Spleen (tissue), 11 donors: ENCODE measurements around the gene PIP5KL1. TPM values are rescaled to one million over a fixed set of nuclear protein-coding genes. Genes with fewer than 3 reads are reported as not detected.

ENCODE experiments used
- DNase-seq: peaks from one replicate; pipeline ENCODE4 v3.0.0-alpha.2; 2020
- H3K27ac ChIP-seq, 8 donors: fragments of 200-600 bp; sonication (generic) in 7 of 8; 1 replicate in 4 of 8; 2 replicates in 4 of 8; pipeline versions ENCODE4 v1.5.0 to v1.8.0; 2016 to 2021; ENCODE audit warnings: inconsistent platforms in 4 of 8, mild to moderate bottlenecking in 4 of 8, moderate library complexity in 1 of 8
- H3K27me3 ChIP-seq, 7 donors: fragments of 200-600 bp; sonication (generic) in 6 of 7; replicated peaks in 1 of 7; 1 replicate in 4 of 7; 2 replicates in 3 of 7; pipeline versions ENCODE4 v1.5.0 to v1.8.0; 2016 to 2021; ENCODE audit warnings: inconsistent platforms in 3 of 7, mild to moderate bottlenecking in 1 of 7
- H3K36me3 ChIP-seq, 6 donors: fragments of 200-600 bp; sonication (generic) in 5 of 6; 1 replicate in 4 of 6; 2 replicates in 2 of 6; pipeline versions ENCODE4 v1.5.0 to v1.8.0; 2016 to 2021; ENCODE audit warnings: inconsistent platforms in 2 of 6
- H3K4me1 ChIP-seq, 6 donors: fragments of 200-600 bp; sonication (generic) in 5 of 6; 1 replicate in 3 of 6; 2 replicates in 3 of 6; pipeline versions ENCODE4 v1.5.0 to v1.8.0; 2016 to 2021; ENCODE audit warnings: inconsistent platforms in 3 of 6
- H3K4me3 ChIP-seq, 8 donors: fragments of 200-600 bp; sonication (generic) in 7 of 8; 1 replicate in 4 of 8; 2 replicates in 4 of 8; pipeline versions ENCODE4 v1.5.0 to v1.8.0; 2016 to 2021; ENCODE audit warnings: inconsistent platforms in 4 of 8, mild to moderate bottlenecking in 4 of 8, moderate library complexity in 2 of 8
- H3K9me3 ChIP-seq, 8 donors: fragments of 200-600 bp; sonication (generic) in 7 of 8; 1 replicate in 4 of 8; 2 replicates in 4 of 8; pipeline versions ENCODE4 v1.5.0 to v1.8.0; 2016 to 2021; ENCODE audit warnings: inconsistent platforms in 4 of 8
- CTCF ChIP-seq, 11 experiments: fragments of 200-600 bp in 7 of 11; fragments of 450-650 bp in 4 of 11; sonication (generic) in 4 of 11; IDR thresholded peaks in 8 of 11; conservative IDR thresholded peaks in 3 of 11; 1 replicate in 7 of 11; 2 replicates in 4 of 11; pipeline versions ENCODE4 v1.4.0 to v1.8.0; 2016 to 2021; ENCODE audit warnings: antibody characterized with exemption in 11 of 11, inconsistent platforms in 4 of 11, mild to moderate bottlenecking in 1 of 11
- POLR2A ChIP-seq, 3 donors: fragments of 450-650 bp; IDR thresholded peaks; one replicate each; pipeline ENCODE4 v1.5.1; 2017; ENCODE audit warnings: antibody characterized with exemption in 3 of 3, mild to moderate bottlenecking in 1 of 3
- POLR2AphosphoS5 ChIP-seq, 3 donors: sonication (generic); formaldehyde crosslinking; IDR thresholded peaks; one replicate each; pipeline ENCODE4 v1.5.1; 2017; ENCODE audit warnings: antibody characterized with exemption in 3 of 3
- WGBS, 5 donors: extraction: QIAGEN DNeasy Blood & Tissue Kit in 3 of 5; methylation state at CpG; one replicate each; pipeline versions ENCODE4 v1.1.5 to v1.1.7; 2013 to 2018; 5-methylcytosine and 5-hydroxymethylcytosine counted together
- intact Hi-C: fragments of 100-400 bp; cut with DNase I; formaldehyde crosslinking; loops from one replicate; pipeline ENCODE4 v1.15.0; 2023; ENCODE audit warnings: low total_unique reads
- polyA plus RNA-seq, 3 donors: library from polyadenylated mRNA; stranded (reverse); fragments of 200-250 nt; gene quantifications; one replicate each; pipeline ENCODE4 v1.2.1, GENCODE V29; 2013
- total RNA-seq, 7 donors: library from RNA; depleted of rRNA in 3 of 7; stranded (reverse); fragments of >200 nt in 3 of 7; fragmentation: NEBNext Ultra II Directional in 4 of 7; extraction: Animal tissue kit (Norgen Biotek cat#: 25700) in 4 of 7; gene quantifications; one replicate each; pipeline versions ENCODE4 v1.1.0 to v1.2.1, GENCODE V29; 2016 to 2021
- donor health status: healthy with polysubstance abuse.
- donor health status: DM: no; HTN: no; CAD: no; lungs with moderate emphysema.
- donor health status: DM: no; HTN: no; CAD: no.
- donor health status: Bipolar disorder and iron deficiency.
- donor health status: healthy.
- donor health status: DM: no; HTN: no; CAD: no.
- donor health status: DM: yes; HTN: yes; CAD: no.

PIP5KL1 gene
- total and polyA plus RNA-seq, 10 donors = 0.13 to 3.6 (median 0.68) TPM; not detected in 2

GRCh38 chr9:127979015-127979332 lies 48.4 kb upstream of the PIP5KL1 start:
- intact Hi-C loops = no loop called here
- H3K27me3 ChIP-seq = peaks cover 0 to 12% (median 0%) of the 10 kb centered on the region in 7 donors
- H3K4me3 ChIP-seq = peak overlapping the region; percentile 65 to 94 (median 80)
- WGBS, 5 donors = 56 to 70% (median 61%) methylated on average over 5 of the region's 5 CpGs
- peaks cover 36 to 91% (median 85%) of the 10 kb centered on the region in 6 donors for H3K4me1 ChIP-seq
- H3K27ac ChIP-seq = peak overlapping the region; percentile 8 to 94 (median 86)
- TF ChIP-seq POLR2A (IDR thresholded peaks at IDR 0.05) (no peak), POLR2AphosphoS5 (IDR thresholded peaks at IDR 0.05) (no peak), CTCF (IDR thresholded peaks at IDR 0.05 in 8 of 11, conservative IDR thresholded peaks at IDR 0.05 in 3 of 11) (no peak)
- H3K36me3 ChIP-seq = peaks cover 0 to 10% (median 0%) of the 10 kb centered on the region in 6 donors
- H3K9me3 ChIP-seq = no peaks in the 10 kb centered on the region
- DNase-seq = no peak

DNA sequence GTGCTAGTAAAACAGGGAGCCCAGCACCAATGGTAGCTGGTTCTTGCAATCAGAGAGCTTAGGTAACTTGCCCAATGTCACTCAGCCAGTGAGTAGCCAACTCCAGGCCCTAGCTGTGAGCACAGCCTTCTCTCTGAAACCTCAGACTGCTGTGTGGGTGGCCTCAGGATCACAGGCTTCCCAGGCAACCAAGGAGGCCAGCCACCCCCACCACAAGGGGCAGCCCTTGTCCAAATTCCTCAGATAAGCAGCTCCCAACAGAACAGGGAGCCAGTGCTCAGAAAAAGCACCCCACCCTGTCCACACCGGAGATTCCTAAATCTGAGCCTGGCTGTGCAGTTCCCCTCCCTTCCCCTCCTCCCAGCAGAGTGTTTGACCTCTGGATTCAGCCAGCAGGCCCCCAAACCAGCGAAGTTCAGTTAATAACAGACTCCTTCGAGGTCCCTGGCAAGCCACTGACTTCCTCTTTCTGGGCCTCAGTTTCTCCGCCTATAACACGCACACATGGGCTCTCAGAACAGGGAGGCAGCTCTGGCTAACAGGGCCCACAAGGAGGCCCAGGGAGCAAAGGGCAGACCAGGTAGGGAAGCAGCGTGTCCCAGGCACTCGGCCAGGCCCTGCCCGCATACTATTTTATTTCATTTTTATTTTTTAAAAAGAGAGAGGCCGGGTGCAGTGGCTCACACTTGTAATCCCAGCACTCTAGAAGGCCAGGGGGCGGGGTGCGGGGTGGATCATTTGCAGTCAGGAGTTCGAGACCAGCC lies 47.5 kb upstream of the PIP5KL1 start:
- 59 to 74% (median 65%) methylated on average over 12 of the region's 12 CpGs for WGBS, 5 donors
- Histone ChIP-seq H3K27me3 (peaks cover 0 to 12% (median 0%) of the 10 kb centered on the region in 7 donors), H3K36me3 (peaks cover 0 to 10% (median 0%) of the 10 kb centered on the region in 6 donors), H3K4me1 (peaks cover 43 to 92% (median 91%) of the 10 kb centered on the region in 6 donors), H3K9me3 (no peaks in the 10 kb centered on the region), H3K27ac (peak overlapping the region; percentile 8 to 94 (median 86)), H3K4me3 (peak overlapping the region; percentile 65 to 94 (median 80))
- intact Hi-C loops = no loop called here
- DNase-seq = no peak
- no peak for TF ChIP-seq POLR2AphosphoS5 (IDR thresholded peaks at IDR 0.05)

DNA sequence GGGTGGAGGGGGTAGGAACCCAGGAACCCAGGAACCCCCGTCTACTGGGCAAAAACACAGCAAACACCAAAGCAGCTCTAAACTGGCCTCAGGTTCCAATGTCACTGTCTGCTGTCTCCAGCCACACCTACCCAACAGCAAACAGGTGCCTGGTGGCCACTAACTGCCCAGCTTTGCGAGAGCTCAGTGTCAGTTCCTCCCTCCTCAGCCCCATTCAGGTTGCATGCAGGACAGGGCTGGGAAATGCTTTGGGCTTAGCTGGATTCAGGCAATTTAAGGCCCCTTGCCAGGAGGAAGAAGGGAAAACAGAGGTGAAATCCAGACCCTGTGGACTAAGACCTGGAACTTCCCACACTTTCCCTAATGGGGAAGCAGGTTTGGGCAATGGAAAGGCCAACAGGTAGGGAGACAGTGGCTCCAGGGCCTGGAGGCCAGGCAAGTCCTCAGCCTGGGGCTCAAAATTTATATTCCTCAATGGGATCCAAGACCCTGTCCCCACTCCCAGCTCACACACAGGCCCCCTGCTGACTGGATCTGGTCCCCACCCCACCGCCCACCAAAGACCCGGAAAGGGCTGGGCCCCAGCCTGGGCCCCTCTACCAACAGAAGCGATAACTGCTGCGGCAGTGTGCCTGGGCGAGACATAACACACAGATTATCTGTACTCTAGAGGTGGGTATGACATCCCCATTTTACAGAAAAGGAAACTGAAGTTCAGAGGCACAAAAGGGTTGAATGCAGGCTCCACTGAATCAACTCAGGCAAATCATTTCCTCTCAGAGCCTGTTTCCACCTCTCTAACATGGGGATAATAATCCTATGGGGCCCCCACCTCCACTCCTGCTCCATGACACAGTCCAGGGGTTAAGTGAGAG lies 46.7 kb upstream of the PIP5KL1 start:
- Histone ChIP-seq H3K4me3 (peak overlapping the region; percentile 12 to 94 (median 80)), H3K9me3 (no peaks in the 10 kb centered on the region), H3K27me3 (peaks cover 0 to 12% (median 0%) of the 10 kb centered on the region in 7 donors), H3K36me3 (peaks cover 0 to 10% (median 0%) of the 10 kb centered on the region in 6 donors), H3K27ac (peak overlapping the region; percentile 7 to 94 (median 86)), H3K4me1 (peaks cover 49 to 94% (median 91%) of the 10 kb centered on the region in 6 donors)
- DNase-seq = no peak
- intact Hi-C loops = no loop called here
- TF ChIP-seq POLR2AphosphoS5 (IDR thresholded peaks at IDR 0.05) = peak in 1 of 3 donors; percentile 24
- TF ChIP-seq CTCF (IDR thresholded peaks at IDR 0.05 in 8 of 11, conservative IDR thresholded peaks at IDR 0.05 in 3 of 11) = no peak
- WGBS, 5 donors = 70 to 80% (median 70%) methylated on average over 6 to 7 of the region's 7 CpGs

GRCh38 chr9:127976498-127976897 lies 45.9 kb upstream of the PIP5KL1 start:
- intact Hi-C loops = no loop called here
- Histone ChIP-seq H3K9me3 (no peaks in the 10 kb centered on the region), H3K4me1 (peaks cover 57 to 94% (median 91%) of the 10 kb centered on the region in 6 donors), H3K4me3 (peak overlapping the region in 7 of 8 donors; percentile 12 to 94 (median 82)), H3K27ac (peak overlapping the region in 4 of 8 donors; percentile 87 to 94 (median 90)), H3K36me3 (peaks cover 0 to 10% (median 0%) of the 10 kb centered on the region in 6 donors), H3K27me3 (peaks cover 0 to 12% (median 0%) of the 10 kb centered on the region in 7 donors)
- TF ChIP-seq CTCF (IDR thresholded peaks at IDR 0.05 in 8 of 11, conservative IDR thresholded peaks at IDR 0.05 in 3 of 11) (no peak), POLR2AphosphoS5 (IDR thresholded peaks at IDR 0.05) (no peak), POLR2A (IDR thresholded peaks at IDR 0.05) (no peak)
- 65 to 82% (median 68%) methylated on average over 5 to 6 of the region's 6 CpGs for WGBS, 5 donors
- no peak for DNase-seq
